ENCODE data around the gene RPL29. TPM values are rescaled to one million over a fixed set of nuclear protein-coding genes. Genes with fewer than 3 reads are reported as not detected.

Gene RPL29
- total and polyA plus RNA-seq, 2 of the 8 experiments (the other 6 are each of a cell fraction or from before 2014, with no cell fraction given): 1,467 to 2,660 TPM

DNA sequence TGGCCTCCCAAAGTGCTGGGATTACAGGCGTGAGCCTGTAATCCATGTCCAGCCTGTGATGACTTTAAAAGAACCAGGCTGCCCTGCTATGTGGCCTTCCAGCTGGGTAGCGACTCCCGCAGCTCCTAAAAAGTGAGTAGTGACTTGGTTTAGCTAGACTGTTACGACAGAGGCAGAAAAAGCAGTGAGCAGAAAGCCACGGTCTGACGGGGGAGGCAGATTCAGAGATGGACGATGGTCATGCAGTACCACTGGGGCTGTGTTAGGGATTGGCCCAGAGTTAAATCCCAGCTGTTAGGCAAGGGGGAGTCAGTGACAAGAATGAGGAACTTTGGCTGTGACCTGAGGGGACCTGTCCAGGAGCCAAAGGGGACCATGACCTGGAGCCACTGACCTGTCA is 3.1 kb upstream of the RPL29 start:
- Histone ChIP-seq H2AK5ac (ENCODE audit: low read depth, low read length) (no peak overlapping the region; the same call in 1 of the 2 replicates), H2BK12ac (ENCODE audit: low read depth, low read length) (peak overlapping the region; percentile 56; the same call in 1 of the 2 replicates), H3K18ac (ENCODE audit: extremely low read depth, low read length) (no peak overlapping the region), H3K27ac (ENCODE audit: low read depth, low read length) (no peak overlapping the region), H2BK20ac (ENCODE audit: low read length) (no peak overlapping the region), H2BK120ac (replicated peaks; ENCODE audit: low read depth, low read length) (no peak overlapping the region), H4K91ac (replicated peaks; ENCODE audit: insufficient read length, low read length) (no peak overlapping the region), H3K4me2 (ENCODE audit: insufficient read depth in 1 of 2, low read depth in 2 of 2, low read length in 2 of 2) (no peak overlapping the region), H4K8ac (ENCODE audit: extremely low read depth, insufficient read depth, low read length) (no peak overlapping the region), H4K5ac (ENCODE audit: insufficient read length, low read depth, low read length) (no peak overlapping the region), H3K79me1 (ENCODE audit: low read depth, low read length) (peaks cover 4% of the 10 kb centered on the region), H3K23me2 (ENCODE audit: low read depth, low read length) (peaks cover 5% of the 10 kb centered on the region; the same call in 1 of the 2 replicates), H2BK5ac (ENCODE audit: low read depth, low read length) (no peak overlapping the region), H3K36me3 (ENCODE audit: control insufficient read depth in 2 of 4, insufficient read depth in 4 of 4, low read length in 3 of 4) (peaks cover 10 to 15% (median 11%) of the 10 kb centered on the region in 4 experiments), H3K23ac (ENCODE audit: insufficient read length) (no peak overlapping the region), H3K9ac (replicated peaks in 1 of 4; ENCODE audit: extremely low read depth in 1 of 4, low read depth in 3 of 4, low read length in 3 of 4) (0 out of 7 replicates have a peak overlapping the region, but pooled peaks of 1 of the 4 experiments have one; percentile 22), H3K4me1 (replicated peaks in 1 of 4; ENCODE audit: control insufficient read depth in 3 of 4, insufficient read depth in 4 of 4, low read length in 3 of 4) (peaks cover 8 to 29% (median 16%) of the 10 kb centered on the region in 4 experiments), H3K79me2 (ENCODE audit: control insufficient read depth in 1 of 2, insufficient read depth in 2 of 2, low read length in 2 of 2) (peaks cover 0 to 17% of the 10 kb centered on the region in 2 experiments; a peak in 3 of 4 replicates), H3K4ac (replicated peaks; ENCODE audit: insufficient read length, low read depth, low read length) (no peak overlapping the region), H4K20me1 (replicated peaks in 1 of 2; ENCODE audit: control insufficient read depth in 1 of 2, insufficient read depth in 2 of 2, low read length in 2 of 2) (peaks cover 0 to 3% of the 10 kb centered on the region in 2 experiments), H3K9me3 (ENCODE audit: insufficient read depth in 2 of 2, low read depth in 1 of 2, low read length in 1 of 2) (no peaks in the 10 kb centered on the region), H3K4me3 (ENCODE audit: extremely low read depth in 1 of 4, insufficient read depth in 2 of 4, low read depth in 3 of 4, low read length in 4 of 4) (no peak overlapping the region), H2BK15ac (ENCODE audit: low read length) (peak overlapping the region; percentile 99), H3K14ac (ENCODE audit: insufficient read length) (no peak overlapping the region), H2AFZ (ENCODE audit: low read length) (no peak overlapping the region), H3K56ac (replicated peaks; ENCODE audit: insufficient read length, low read depth, low read length) (no peak overlapping the region), H3K27me3 (replicated peaks in 1 of 4; ENCODE audit: control insufficient read depth in 3 of 4, extremely low read depth in 1 of 4, insufficient read depth in 3 of 4, low read length in 3 of 4) (no peaks in the 10 kb centered on the region; a peak in 2 of 7 replicates)
- 81% methylated on average over 7 of the region's 7 CpGs; no CpG with 5 or more reads in 1 of the 2 experiments for WGBS, 2 experiments (ENCODE audit: extremely low coverage in 1 of 2, insufficient coverage in 1 of 2, insufficient read length in 1 of 2, insufficient replicate concordance in 2 of 2, low coverage in 1 of 2, low lambda C conversion rate in 2 of 2, missing lambda C conversion rate in 1 of 2)
- no peak for DNase-seq (ENCODE audit: low read depth in 1 of 2, low spot score in 2 of 2)
- POLR2A ChIA-PET (ENCODE audit: partially characterized antibody): interaction anchor here (0.7 to 1.5 kb wide), 6 partner anchors 15 to 164 kb away, joined by 3 to 8 read pairs (median 3); partner anchors contain the start of gene ACY1
- no peak for FAIRE-seq
- CTCF ChIA-PET (ENCODE audit: partially characterized antibody): interaction anchor here (0.6 to 2.6 kb wide), 10 partner anchors 13 to 171 kb away, joined by 3 to 13 read pairs (median 3); partner anchors contain the start of gene DUSP7
- TF ChIP-seq HDAC6 (IDR thresholded peaks at IDR 0.05; ENCODE audit: low read depth, low read length): no peak
